GM12878 (cell line): ENCODE results near the gene MAPK9. TPM values are rescaled to one million over a fixed set of nuclear protein-coding genes. Genes with fewer than 3 reads are reported as not detected.

Source experiments
- ATAC-seq: fragments of 200-7000 bp; cut with Tn5 transposase; 3 replicates; pipeline ENCODE4 v1.9.1; 2020; ENCODE audit warnings: mild to moderate bottlenecking, moderate library complexity
- BruUV-seq: library from RNA; stranded (reverse); fragments of 400-500 nt; replicated peaks from 2 replicates; lab custom pipeline; 2021; lab: Mats Ljungman, UMichigan
- CTCF ChIA-PET: fragments of 300-600 bp; sonication (Branson Sonifier 250); formaldehyde crosslinking; extraction: SDS; loops from one replicate; lab custom pipeline; 2021; ENCODE audit warnings: inconsistent platforms; lab: Yijun Ruan, JAX
- POLR2A ChIA-PET: fragments of 350-600 bp; formaldehyde crosslinking; extraction: SDS; loops from one replicate; lab custom pipeline; 2021; ENCODE audit warnings: inconsistent platforms; lab: Charles Lee
- RAD21 ChIA-PET: fragments of 300-600 bp; sonication (Branson Sonifier 250); formaldehyde crosslinking; loops from one replicate; lab custom pipeline; 2023; ENCODE audit warnings: antibody characterized with exemption; ENCODE audit not compliant: unreplicated experiment; lab: Charles Lee
- SMC1A ChIA-PET: fragments of 300-600 bp; sonication (Branson Sonifier 250); formaldehyde crosslinking; loops from one replicate; lab custom pipeline; 2023; ENCODE audit not compliant: unreplicated experiment, uncharacterized antibody; lab: Charles Lee
- DNase-seq: peaks from one replicate; pipeline ENCODE4 v3.0.0-alpha.2; 2011; ENCODE audit warnings: low read depth, low spot score
- FAIRE-seq: peaks from 3 replicates; lab custom pipeline; 2011; peaks lifted over from hg19 to GRCh38; lab: Jason Lieb, UNC
- H2AFZ ChIP-seq: 2 replicates; pipeline ENCODE4 v1.6.0; 2011; ENCODE audit warnings: low read depth, low read length, control low read depth; ENCODE audit not compliant: control insufficient read depth
- H3K27ac ChIP-seq: 2 replicates; pipeline ENCODE4 v1.5.1; 2011; ENCODE audit warnings: control low read depth; ENCODE audit not compliant: control insufficient read depth, insufficient read depth
- H3K27me3 ChIP-seq, 2 experiments: replicated peaks in 1 of 2; 2 replicates each; pipeline versions ENCODE4 v1.6.0 to v1.6.1; 2011; ENCODE audit warnings: low read length in 1 of 2; ENCODE audit not compliant: control insufficient read depth in 2 of 2, insufficient read depth in 2 of 2
- H3K36me3 ChIP-seq, 2 experiments: 2 replicates each; pipeline ENCODE4 v1.5.1; 2011; ENCODE audit warnings: low read length in 1 of 2; ENCODE audit not compliant: control insufficient read depth in 2 of 2, insufficient read depth in 2 of 2
- H3K4me1 ChIP-seq: 2 replicates; pipeline ENCODE4 v1.6.1; 2011; ENCODE audit warnings: mild to moderate bottlenecking, low read length, moderate library complexity, mixed read lengths; ENCODE audit not compliant: control insufficient read depth, insufficient read depth
- H3K4me2 ChIP-seq: 2 replicates; pipeline ENCODE4 v1.6.0; 2011; ENCODE audit warnings: control low read depth; ENCODE audit not compliant: control insufficient read depth, insufficient read depth
- H3K4me3 ChIP-seq: fragments of 200-600 bp; sonication (generic); 2 replicates; pipeline ENCODE4 v1.5.1; 2016
- H3K79me2 ChIP-seq: 2 replicates; pipeline ENCODE4 v1.6.0; 2011; ENCODE audit warnings: low read length; ENCODE audit not compliant: control insufficient read depth, insufficient read depth
- H3K9ac ChIP-seq: 2 replicates; pipeline ENCODE4 v1.8.0; 2011; ENCODE audit warnings: low read length, control low read depth, mixed read lengths; ENCODE audit not compliant: control insufficient read depth, insufficient read depth
- H3K9me3 ChIP-seq: replicated peaks from 3 replicates; pipeline ENCODE4 v1.5.1; 2011; ENCODE audit warnings: mild to moderate bottlenecking, low read length; ENCODE audit not compliant: control insufficient read depth, insufficient read depth
- H4K20me1 ChIP-seq: 2 replicates; pipeline ENCODE4 v1.6.0; 2011; ENCODE audit not compliant: control insufficient read depth, insufficient read depth
- ATF7 ChIP-seq: fragments of 450-650 bp; IDR thresholded peaks from 2 replicates; pipeline ENCODE4 v1.6.1; 2016; ENCODE audit warnings: low read depth, mild to moderate bottlenecking
- BRCA1 ChIP-seq: IDR thresholded peaks from 2 replicates; pipeline ENCODE4 v1.6.1; 2011; ENCODE audit warnings: low read depth, low read length, improper control_type of control experiment
- CBFB ChIP-seq: IDR thresholded peaks from 2 replicates; pipeline ENCODE4 v1.6.1; 2016; ENCODE audit warnings: antibody characterized with exemption, low read depth
- CBX3 ChIP-seq: fragments of 200-600 bp; sonication (generic); IDR thresholded peaks from 2 replicates; pipeline ENCODE4 v1.6.1; 2016; ENCODE audit warnings: low read depth, borderline replicate concordance
- EP300 ChIP-seq, 2 experiments: fragments of 150-350 bp in 1 of 2; IDR thresholded peaks; 2 replicates each; pipeline ENCODE4 v1.6.1; 2011 to 2012; ENCODE audit warnings: low read depth in 2 of 2, low read length in 2 of 2, borderline replicate concordance in 1 of 2, improper control_type of control experiment in 1 of 2, inconsistent platforms in 1 of 2; ENCODE audit not compliant: control insufficient read depth in 1 of 2
- GATAD2B ChIP-seq: fragments of 450-650 bp; conservative IDR thresholded peaks from 2 replicates; pipeline ENCODE4 v1.6.1; 2017; ENCODE audit warnings: low read depth, mild to moderate bottlenecking, moderate library complexity
- HCFC1 ChIP-seq: fragments of 150-350 bp; IDR thresholded peaks from 2 replicates; pipeline ENCODE4 v1.6.1; 2014; ENCODE audit warnings: low read length
- PML ChIP-seq: IDR thresholded peaks from 2 replicates; pipeline ENCODE4 v1.6.1; 2012; ENCODE audit warnings: low read length, inconsistent platforms
- RCOR1 ChIP-seq: conservative IDR thresholded peaks from 2 replicates; pipeline ENCODE4 v1.6.1; 2012; ENCODE audit warnings: low read depth, low read length, improper control_type of control experiment
- SMC3 ChIP-seq: IDR thresholded peaks from 2 replicates; pipeline ENCODE4 v1.6.1; 2011; ENCODE audit warnings: low read length, improper control_type of control experiment, borderline replicate concordance
- SREBF2 ChIP-seq: IDR thresholded peaks from 2 replicates; pipeline ENCODE4 v1.6.1; 2012; ENCODE audit warnings: mild to moderate bottlenecking, low read length
- TAF1 ChIP-seq: IDR thresholded peaks from 2 replicates; pipeline ENCODE4 v1.6.1; 2011; ENCODE audit warnings: mild to moderate bottlenecking, low read depth, low read length, borderline replicate concordance
- YY1 ChIP-seq: IDR thresholded peaks from 2 replicates; pipeline ENCODE4 v1.6.1; 2011; ENCODE audit warnings: low read depth, mild to moderate bottlenecking, low read length
- ZSCAN29 ChIP-seq: fragments of 450-650 bp; IDR thresholded peaks from 2 replicates; pipeline ENCODE4 v1.6.1; 2017; ENCODE audit warnings: mild to moderate bottlenecking, moderate library complexity
- WGBS: methylation state at CpG from one replicate; pipeline ENCODE4 v1.1.6; 2016; ENCODE audit warnings: low lambda C conversion rate; ENCODE audit not compliant: insufficient replicate concordance, insufficient coverage; ENCODE audit errors: missing lambda C conversion rate; 5-methylcytosine and 5-hydroxymethylcytosine counted together
- in situ Hi-C: fragments of 300-500 bp; cut with MboI; formaldehyde crosslinking; loops from 9 replicates; pipeline ENCODE4 v1.14.3; 2018; ENCODE audit warnings: mixed read lengths
- intact Hi-C: fragments of 100-400 bp; cut with micrococcal nuclease; formaldehyde crosslinking; loops from one replicate; pipeline ENCODE4 v1.14.2; 2022; ENCODE audit not compliant: unreplicated experiment
- polyA plus RNA-seq, 11 experiments: library from polyadenylated mRNA; depleted of rRNA in 4 of 11; unstranded in 6 of 11; stranded (reverse) in 5 of 11; fragments of >200 nt; fragmentation: Nextera tagmentation in 4 of 11; fragmentation: Illumina TruSeq in 1 of 11; extraction: Ambion mirVana in 4 of 11; extraction: Trizol in 1 of 11; gene quantifications; 1 replicate in 1 of 11; 2 replicates in 10 of 11; pipeline versions ENCODE4 v1.2.1 to v1.2.3, GENCODE V29; 2011 to 2016; ENCODE audit warnings: inconsistent platforms in 2 of 11, missing spikeins in 2 of 11, low read depth in 1 of 11
- total RNA-seq, 4 experiments: library from RNA; depleted of rRNA in 3 of 4; stranded (reverse); fragments of >200 nt in 3 of 4; fragmentation: Illumina TruSeq in 1 of 4; extraction: Trizol in 1 of 4; gene quantifications; 2 replicates each; pipeline versions ENCODE4 v1.2.1 to v1.2.3, GENCODE V29; 2013 to 2021
- TF ChIP-seq, protein P1 (sequence below): fragments of 150-350 bp; IDR thresholded peaks from 2 replicates; pipeline ENCODE4 v1.6.1; 2016; ENCODE audit warnings: low read depth, low read length
- TF ChIP-seq, protein P2 (sequence below): fragments of 150-350 bp; IDR thresholded peaks from 2 replicates; pipeline ENCODE4 v1.6.1; 2014; ENCODE audit warnings: mild to moderate bottlenecking, low read depth, low read length
- TF ChIP-seq, protein P3 (sequence below): IDR thresholded peaks from 2 replicates; pipeline ENCODE4 v1.6.1; 2012; ENCODE audit warnings: low read depth, low read length, improper control_type of control experiment
- TF ChIP-seq, protein P4 (sequence below): IDR thresholded peaks from 2 replicates; pipeline ENCODE4 v1.6.1; 2011; ENCODE audit warnings: mild to moderate bottlenecking, low read depth, low read length, moderate library complexity; ENCODE audit not compliant: insufficient replicate concordance

The MAPK9 gene
- total and polyA plus RNA-seq, 10 of the 15 experiments (the other 5 are each of a cell fraction or from before 2014, with no cell fraction given), result 2.1 to 52.9 (median 21.7) TPM

DNA sequence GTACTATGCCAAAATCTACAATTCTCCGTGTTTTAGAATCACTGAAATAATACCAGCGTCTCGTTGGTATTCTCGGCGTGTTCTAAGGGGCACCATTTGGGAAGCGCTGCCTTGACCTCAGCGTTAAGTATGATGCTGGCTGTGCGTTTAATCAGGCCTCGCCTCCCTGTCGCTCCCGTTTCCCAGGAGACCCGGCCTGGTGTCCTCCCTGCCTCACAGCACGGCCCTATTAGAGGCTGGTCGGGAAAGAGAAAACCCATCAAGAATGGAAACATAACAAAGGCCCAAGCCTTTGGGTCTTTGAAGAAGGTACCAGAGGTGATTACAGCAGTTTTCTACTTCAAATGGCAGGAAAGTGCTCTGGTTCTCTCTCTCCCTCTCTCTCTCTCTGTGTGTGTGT, 31.3 kb upstream of the MAPK9 start:
- H4K20me1 ChIP-seq, result no peaks in the 10 kb centered on the region
- 77% methylated on average over 14 of the region's 14 CpGs for WGBS
- no peak for TF ChIP-seq TAF1
- TF ChIP-seq SREBF2, result no peak
- no peak for TF ChIP-seq RCOR1
- TF ChIP-seq EP300 (IDR thresholded peaks at IDR 0.05; ENCODE audit: borderline replicate concordance in 1 of 2, control insufficient read depth in 1 of 2, low read depth in 2 of 2, low read length in 2 of 2), result no peak
- no peak for TF ChIP-seq ZSCAN29
- TF ChIP-seq ATF7, result no peak
- TF ChIP-seq, protein P1, sequence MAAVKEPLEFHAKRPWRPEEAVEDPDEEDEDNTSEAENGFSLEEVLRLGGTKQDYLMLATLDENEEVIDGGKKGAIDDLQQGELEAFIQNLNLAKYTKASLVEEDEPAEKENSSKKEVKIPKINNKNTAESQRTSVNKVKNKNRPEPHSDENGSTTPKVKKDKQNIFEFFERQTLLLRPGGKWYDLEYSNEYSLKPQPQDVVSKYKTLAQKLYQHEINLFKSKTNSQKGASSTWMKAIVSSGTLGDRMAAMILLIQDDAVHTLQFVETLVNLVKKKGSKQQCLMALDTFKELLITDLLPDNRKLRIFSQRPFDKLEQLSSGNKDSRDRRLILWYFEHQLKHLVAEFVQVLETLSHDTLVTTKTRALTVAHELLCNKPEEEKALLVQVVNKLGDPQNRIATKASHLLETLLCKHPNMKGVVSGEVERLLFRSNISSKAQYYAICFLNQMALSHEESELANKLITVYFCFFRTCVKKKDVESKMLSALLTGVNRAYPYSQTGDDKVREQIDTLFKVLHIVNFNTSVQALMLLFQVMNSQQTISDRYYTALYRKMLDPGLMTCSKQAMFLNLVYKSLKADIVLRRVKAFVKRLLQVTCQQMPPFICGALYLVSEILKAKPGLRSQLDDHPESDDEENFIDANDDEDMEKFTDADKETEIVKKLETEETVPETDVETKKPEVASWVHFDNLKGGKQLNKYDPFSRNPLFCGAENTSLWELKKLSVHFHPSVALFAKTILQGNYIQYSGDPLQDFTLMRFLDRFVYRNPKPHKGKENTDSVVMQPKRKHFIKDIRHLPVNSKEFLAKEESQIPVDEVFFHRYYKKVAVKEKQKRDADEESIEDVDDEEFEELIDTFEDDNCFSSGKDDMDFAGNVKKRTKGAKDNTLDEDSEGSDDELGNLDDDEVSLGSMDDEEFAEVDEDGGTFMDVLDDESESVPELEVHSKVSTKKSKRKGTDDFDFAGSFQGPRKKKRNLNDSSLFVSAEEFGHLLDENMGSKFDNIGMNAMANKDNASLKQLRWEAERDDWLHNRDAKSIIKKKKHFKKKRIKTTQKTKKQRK, result no peak
- TF ChIP-seq, protein P2, sequence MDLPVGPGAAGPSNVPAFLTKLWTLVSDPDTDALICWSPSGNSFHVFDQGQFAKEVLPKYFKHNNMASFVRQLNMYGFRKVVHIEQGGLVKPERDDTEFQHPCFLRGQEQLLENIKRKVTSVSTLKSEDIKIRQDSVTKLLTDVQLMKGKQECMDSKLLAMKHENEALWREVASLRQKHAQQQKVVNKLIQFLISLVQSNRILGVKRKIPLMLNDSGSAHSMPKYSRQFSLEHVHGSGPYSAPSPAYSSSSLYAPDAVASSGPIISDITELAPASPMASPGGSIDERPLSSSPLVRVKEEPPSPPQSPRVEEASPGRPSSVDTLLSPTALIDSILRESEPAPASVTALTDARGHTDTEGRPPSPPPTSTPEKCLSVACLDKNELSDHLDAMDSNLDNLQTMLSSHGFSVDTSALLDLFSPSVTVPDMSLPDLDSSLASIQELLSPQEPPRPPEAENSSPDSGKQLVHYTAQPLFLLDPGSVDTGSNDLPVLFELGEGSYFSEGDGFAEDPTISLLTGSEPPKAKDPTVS, result no peak
- TF ChIP-seq HCFC1, result no peak
- TF ChIP-seq PML, result no peak
- TF ChIP-seq YY1, result no peak
- TF ChIP-seq GATAD2B, result no peak
- TF ChIP-seq, protein P3, sequence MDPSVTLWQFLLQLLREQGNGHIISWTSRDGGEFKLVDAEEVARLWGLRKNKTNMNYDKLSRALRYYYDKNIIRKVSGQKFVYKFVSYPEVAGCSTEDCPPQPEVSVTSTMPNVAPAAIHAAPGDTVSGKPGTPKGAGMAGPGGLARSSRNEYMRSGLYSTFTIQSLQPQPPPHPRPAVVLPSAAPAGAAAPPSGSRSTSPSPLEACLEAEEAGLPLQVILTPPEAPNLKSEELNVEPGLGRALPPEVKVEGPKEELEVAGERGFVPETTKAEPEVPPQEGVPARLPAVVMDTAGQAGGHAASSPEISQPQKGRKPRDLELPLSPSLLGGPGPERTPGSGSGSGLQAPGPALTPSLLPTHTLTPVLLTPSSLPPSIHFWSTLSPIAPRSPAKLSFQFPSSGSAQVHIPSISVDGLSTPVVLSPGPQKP, result no peak
- no peak for TF ChIP-seq CBX3
- TF ChIP-seq SMC3, result no peak
- no peak for TF ChIP-seq BRCA1
- TF ChIP-seq, protein P4, sequence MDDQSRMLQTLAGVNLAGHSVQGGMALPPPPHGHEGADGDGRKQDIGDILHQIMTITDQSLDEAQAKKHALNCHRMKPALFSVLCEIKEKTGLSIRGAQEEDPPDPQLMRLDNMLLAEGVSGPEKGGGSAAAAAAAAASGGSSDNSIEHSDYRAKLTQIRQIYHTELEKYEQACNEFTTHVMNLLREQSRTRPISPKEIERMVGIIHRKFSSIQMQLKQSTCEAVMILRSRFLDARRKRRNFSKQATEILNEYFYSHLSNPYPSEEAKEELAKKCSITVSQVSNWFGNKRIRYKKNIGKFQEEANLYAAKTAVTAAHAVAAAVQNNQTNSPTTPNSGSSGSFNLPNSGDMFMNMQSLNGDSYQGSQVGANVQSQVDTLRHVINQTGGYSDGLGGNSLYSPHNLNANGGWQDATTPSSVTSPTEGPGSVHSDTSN, result no peak
- TF ChIP-seq CBFB, result no peak

More for the DNA sequence above, 31.3 kb upstream of the MAPK9 start:
- H3K27me3 ChIP-seq, result no peaks in the 10 kb centered on the region; a peak in 1 of 4 replicates
- ChIA-PET POLR2A (no interaction called here), CTCF (interaction anchor here (1.0 kb wide), 1 partner anchor 30 kb away, joined by 3 read pairs; no protein-coding TSS in a partner anchor), SMC1A (no interaction called here), RAD21 (no interaction called here)
- no peaks in the 10 kb centered on the region for H3K36me3 ChIP-seq
- no peak overlapping the region for H2AFZ ChIP-seq
- no peak overlapping the region for H3K4me2 ChIP-seq
- H3K4me1 ChIP-seq, result no peaks in the 10 kb centered on the region
- no peak overlapping the region for H3K9ac ChIP-seq
- in situ Hi-C loops (no loop called here), intact Hi-C loops (no loop called here)
- ATAC-seq (no peak), DNase-seq (no peak), FAIRE-seq (no peak)
- no peak overlapping the region for H3K4me3 ChIP-seq
- H3K27ac ChIP-seq, result no peak overlapping the region
- no peaks in the 10 kb centered on the region for H3K79me2 ChIP-seq
- BruUV-seq, result no TSS peak
- no peaks in the 10 kb centered on the region for H3K9me3 ChIP-seq
